HEK293 (cell line): Measurements from ENCODE around the gene CLEC16A.
A peak's percentile ranks its signal among the peaks of the same experiment; 100 is the strongest.

ENCODE experiments used
- CTCF ChIA-PET: fragments of 350-600 bp; formaldehyde crosslinking; extraction: SDS; loops from one replicate; lab custom pipeline; 2021; ENCODE audit warnings: antibody characterized with exemption; lab: Yijun Ruan, JAX
- POLR2A ChIA-PET: fragments of 300-600 bp; formaldehyde crosslinking; extraction: SDS; loops from one replicate; lab custom pipeline; 2020; ENCODE audit warnings: antibody characterized with exemption, inconsistent platforms; lab: Yijun Ruan, JAX
- H3K27ac ChIP-seq: fragments of 200-500 bp; sonication (Bioruptor generic); 2 replicates; pipeline ENCODE4 v1.5.1; 2014; ENCODE audit warnings: low read depth, low read length, control low read depth, inconsistent platforms; ENCODE audit errors: extremely low read depth
- H3K36me3 ChIP-seq, 2 experiments: fragments of 200-500 bp in 1 of 2; sonication (Bioruptor generic) in 1 of 2; 1 replicate in 1 of 2; 2 replicates in 1 of 2; pipeline ENCODE4 v1.5.1; 2014 to 2017; ENCODE audit warnings: inconsistent platforms in 2 of 2, low read length in 2 of 2; ENCODE audit not compliant: control insufficient read depth in 2 of 2, insufficient read depth in 1 of 2
- H3K4me1 ChIP-seq: fragments of 200-500 bp; sonication (Bioruptor generic); 2 replicates; pipeline ENCODE4 v1.5.1; 2014; ENCODE audit warnings: mild to moderate bottlenecking, low read length, inconsistent platforms; ENCODE audit not compliant: control insufficient read depth, insufficient read depth
- H3K4me3 ChIP-seq: 2 replicates; pipeline ENCODE4 v1.5.1; 2011; ENCODE audit warnings: low read depth, mild to moderate bottlenecking, control low read depth, low read length, moderate library complexity
- H3K9me3 ChIP-seq: fragments of 200-500 bp; sonication (Bioruptor generic); 2 replicates; pipeline ENCODE4 v1.5.1; 2014; ENCODE audit warnings: low read depth, low read length, inconsistent platforms; ENCODE audit not compliant: control insufficient read depth, insufficient read depth
- BCL11B ChIP-seq: fragments of 450-650 bp; formaldehyde crosslinking; IDR thresholded peaks from 2 replicates; pipeline ENCODE4 v1.5.1; 2016; ENCODE audit warnings: low read depth, missing biosample characterization, missing genetic modification characterization
- IKZF3 ChIP-seq: fragments of 450-650 bp; IDR thresholded peaks from 2 replicates; pipeline ENCODE4 v1.5.0; 2018; ENCODE audit warnings: missing biosample characterization, mild to moderate bottlenecking, missing genetic modification characterization, moderate library complexity
- OVOL3 ChIP-seq: fragments of 450-650 bp; formaldehyde crosslinking; IDR thresholded peaks from 2 replicates; pipeline ENCODE4 v1.5.1; 2016; ENCODE audit warnings: missing biosample characterization, missing genetic modification characterization
- SCRT1 ChIP-seq: fragments of 450-650 bp; formaldehyde crosslinking; IDR thresholded peaks from 2 replicates; pipeline ENCODE4 v1.5.1; 2016; ENCODE audit warnings: missing biosample characterization, missing genetic modification characterization, borderline replicate concordance
- SETDB1 ChIP-seq: IDR thresholded peaks from one replicate; pipeline ENCODE4 v1.6.1; 2017; ENCODE audit warnings: mild to moderate bottlenecking, low read length, moderate library complexity, mixed read lengths; ENCODE audit not compliant: insufficient read length
- SP7 ChIP-seq: fragments of 450-650 bp; formaldehyde crosslinking; IDR thresholded peaks from 2 replicates; pipeline ENCODE4 v1.5.1; 2016; ENCODE audit warnings: missing biosample characterization, missing genetic modification characterization
- YY1 ChIP-seq: fragments of 450-650 bp; formaldehyde crosslinking; IDR thresholded peaks from 2 replicates; pipeline ENCODE4 v1.5.1; 2018; ENCODE audit warnings: missing biosample characterization, missing genetic modification characterization
- ZBTB17 ChIP-seq: fragments of 450-650 bp; formaldehyde crosslinking; IDR thresholded peaks from 2 replicates; pipeline ENCODE4 v1.5.1; 2016; ENCODE audit warnings: missing biosample characterization, missing genetic modification characterization
- ZBTB20 ChIP-seq: fragments of 450-650 bp; formaldehyde crosslinking; IDR thresholded peaks from 2 replicates; pipeline ENCODE4 v1.5.1; 2016; ENCODE audit warnings: missing biosample characterization, missing genetic modification characterization
- ZNF140 ChIP-seq: fragments of 450-650 bp; formaldehyde crosslinking; IDR thresholded peaks from 2 replicates; pipeline ENCODE4 v1.5.1; 2016; ENCODE audit warnings: missing biosample characterization, missing genetic modification characterization
- ZNF202 ChIP-seq: fragments of 450-650 bp; formaldehyde crosslinking; IDR thresholded peaks from 2 replicates; pipeline ENCODE4 v1.5.1; 2016; ENCODE audit warnings: missing biosample characterization, missing genetic modification characterization, borderline replicate concordance
- ZNF324 ChIP-seq: fragments of 450-650 bp; formaldehyde crosslinking; IDR thresholded peaks from 2 replicates; pipeline ENCODE4 v1.5.1; 2016; ENCODE audit warnings: missing biosample characterization, missing genetic modification characterization
- ZNF366 ChIP-seq: fragments of 450-650 bp; formaldehyde crosslinking; conservative IDR thresholded peaks from 2 replicates; pipeline ENCODE4 v1.5.1; 2016; ENCODE audit warnings: missing biosample characterization, missing genetic modification characterization
- ZNF623 ChIP-seq: fragments of 450-650 bp; formaldehyde crosslinking; IDR thresholded peaks from 2 replicates; pipeline ENCODE4 v1.5.1; 2016; ENCODE audit warnings: missing biosample characterization, missing genetic modification characterization
- ZNF626 ChIP-seq: fragments of 450-650 bp; sonication (Bioruptor Pico); formaldehyde crosslinking; IDR thresholded peaks from 2 replicates; pipeline ENCODE4 v1.5.1; 2018; ENCODE audit warnings: missing biosample characterization, missing genetic modification characterization, inconsistent platforms
- ZNF654 ChIP-seq: fragments of 450-650 bp; formaldehyde crosslinking; IDR thresholded peaks from 2 replicates; pipeline ENCODE4 v1.5.1; 2016; ENCODE audit warnings: low read depth, missing biosample characterization, missing genetic modification characterization
- ZNF670 ChIP-seq: fragments of 450-650 bp; formaldehyde crosslinking; IDR thresholded peaks from 2 replicates; pipeline ENCODE4 v1.5.1; 2016; ENCODE audit warnings: missing biosample characterization, missing genetic modification characterization, low read depth
- ZNF701 ChIP-seq: fragments of 450-650 bp; formaldehyde crosslinking; IDR thresholded peaks from 2 replicates; pipeline ENCODE4 v1.5.1; 2016; ENCODE audit warnings: missing biosample characterization, missing genetic modification characterization
- ZNF704 ChIP-seq: fragments of 450-650 bp; formaldehyde crosslinking; IDR thresholded peaks from 2 replicates; pipeline ENCODE4 v1.5.1; 2016; ENCODE audit warnings: missing biosample characterization, missing genetic modification characterization
- TF ChIP-seq, protein P1 (sequence below): sonication (generic); formaldehyde crosslinking; IDR thresholded peaks from 2 replicates; pipeline ENCODE4 v1.8.1; 2022; ENCODE audit warnings: mild to moderate bottlenecking, moderate library complexity, missing genetic modification reagents
- TF ChIP-seq, protein P2 (sequence below): fragments of 450-650 bp; formaldehyde crosslinking; IDR thresholded peaks from 2 replicates; pipeline ENCODE4 v1.5.1; 2016; ENCODE audit warnings: missing biosample characterization, missing genetic modification characterization

Gene CLEC16A

GRCh38 chr16:10980813-10981212 is 36.4 kb downstream of the CLEC16A start:
- Histone ChIP-seq H3K9me3 (no peaks in the 10 kb centered on the region), H3K27ac (no peak overlapping the region), H3K36me3 (peaks cover 3 to 53% of the 10 kb centered on the region in 2 experiments; a peak in 2 of 3 replicates), H3K4me1 (no peaks in the 10 kb centered on the region), H3K4me3 (no peak overlapping the region)
- ChIA-PET CTCF (interaction anchor here (0.5 to 1.5 kb wide), 5 partner anchors 17 to 392 kb away, joined by 3 to 9 read pairs (median 6); partner anchors contain the start of gene SOCS1), POLR2A (interaction anchor here (0.9 kb wide), 1 partner anchor 38 kb away, joined by 3 read pairs; the partner anchor contains the start of gene DEXI)
- no peak for TF ChIP-seq BCL11B
- TF ChIP-seq ZNF324 = no peak
- no peak for TF ChIP-seq IKZF3 (tag by site-specific recombination)
- TF ChIP-seq ZNF670 = no peak
- no peak for TF ChIP-seq ZNF626
- no peak for TF ChIP-seq ZBTB17 (tag by site-specific recombination)
- TF ChIP-seq SETDB1 = no peak
- TF ChIP-seq ZNF654 (tag by site-specific recombination) = no peak
- no peak for TF ChIP-seq ZBTB20 (tag by site-specific recombination)
- TF ChIP-seq, protein P1, sequence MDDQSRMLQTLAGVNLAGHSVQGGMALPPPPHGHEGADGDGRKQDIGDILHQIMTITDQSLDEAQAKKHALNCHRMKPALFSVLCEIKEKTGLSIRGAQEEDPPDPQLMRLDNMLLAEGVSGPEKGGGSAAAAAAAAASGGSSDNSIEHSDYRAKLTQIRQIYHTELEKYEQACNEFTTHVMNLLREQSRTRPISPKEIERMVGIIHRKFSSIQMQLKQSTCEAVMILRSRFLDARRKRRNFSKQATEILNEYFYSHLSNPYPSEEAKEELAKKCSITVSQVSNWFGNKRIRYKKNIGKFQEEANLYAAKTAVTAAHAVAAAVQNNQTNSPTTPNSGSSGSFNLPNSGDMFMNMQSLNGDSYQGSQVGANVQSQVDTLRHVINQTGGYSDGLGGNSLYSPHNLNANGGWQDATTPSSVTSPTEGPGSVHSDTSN (CRISPR knock-in tag) = no peak
- no peak for TF ChIP-seq ZNF701 (tag by site-specific recombination)
- TF ChIP-seq, protein P2, sequence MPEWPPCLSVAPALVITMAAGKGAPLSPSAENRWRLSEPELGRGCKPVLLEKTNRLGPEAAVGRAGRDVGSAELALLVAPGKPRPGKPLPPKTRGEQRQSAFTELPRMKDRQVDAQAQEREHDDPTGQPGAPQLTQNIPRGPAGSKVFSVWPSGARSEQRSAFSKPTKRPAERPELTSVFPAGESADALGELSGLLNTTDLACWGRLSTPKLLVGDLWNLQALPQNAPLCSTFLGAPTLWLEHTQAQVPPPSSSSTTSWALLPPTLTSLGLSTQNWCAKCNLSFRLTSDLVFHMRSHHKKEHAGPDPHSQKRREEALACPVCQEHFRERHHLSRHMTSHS (tag by site-specific recombination) = no peak
- TF ChIP-seq ZNF366 (tag by site-specific recombination) = no peak
- no peak for TF ChIP-seq ZNF202
- no peak for TF ChIP-seq OVOL3 (tag by site-specific recombination)
- TF ChIP-seq YY1 (tag by site-specific recombination) = no peak
- TF ChIP-seq ZNF623 (tag by site-specific recombination) = no peak
- no peak for TF ChIP-seq ZNF140
- TF ChIP-seq SCRT1 (tag by site-specific recombination) = no peak
- TF ChIP-seq ZNF704 = no peak

DNA sequence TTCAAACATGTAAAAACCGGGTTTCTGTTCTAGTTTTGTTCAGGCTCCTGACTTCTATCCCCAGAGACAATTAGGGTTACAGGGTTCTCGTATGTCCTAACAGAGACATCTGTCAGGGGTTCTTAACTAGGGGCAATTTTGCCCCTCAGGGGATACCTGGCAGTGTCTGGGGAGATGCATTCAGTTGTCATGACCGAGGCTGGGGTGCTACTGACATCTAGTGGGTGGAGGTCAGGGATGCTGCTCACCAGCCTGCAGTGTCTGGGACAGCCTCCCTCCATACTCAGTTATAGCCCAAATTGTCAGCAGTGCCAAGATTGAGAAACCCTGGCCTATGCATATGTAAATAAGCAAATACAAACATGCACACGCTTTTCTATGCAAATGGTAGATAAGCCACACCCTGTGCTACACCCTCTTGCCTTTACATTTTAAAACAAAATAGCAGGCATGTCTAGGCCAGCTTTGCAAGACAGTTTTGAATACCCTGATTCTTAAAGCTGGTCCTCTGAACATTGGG is 37.4 kb downstream of the CLEC16A start:
- POLR2A ChIA-PET = no interaction called here
- peaks cover 3 to 53% of the 10 kb centered on the region in 2 experiments; a peak in 2 of 3 replicates for H3K36me3 ChIP-seq
- TF ChIP-seq SP7 (no peak), ZNF654 (tag by site-specific recombination) (peak; percentile 40; the same call in 1 of the 2 replicates)
- TF ChIP-seq, all 188 proteins: peak for 1
- no peaks in the 10 kb centered on the region for H3K9me3 ChIP-seq
- no peaks in the 10 kb centered on the region for H3K4me1 ChIP-seq
- H3K27ac ChIP-seq = no peak overlapping the region
- no peak overlapping the region for H3K4me3 ChIP-seq
- CTCF ChIA-PET = interaction anchor here (1.8 kb wide), 1 partner anchor 10 kb away, joined by 6 read pairs; no protein-coding TSS in a partner anchor
